Vagina (tissue), 2 donors: ENCODE data around the gene PGM2. TPM values are rescaled to one million over a fixed set of nuclear protein-coding genes. Genes with fewer than 3 reads are reported as not detected.

Experiments used
- DNase-seq, 2 donors: peaks; one replicate each; pipeline ENCODE4 v3.0.0-alpha.2; 2017; ENCODE audit errors: extremely low spot score in 2 of 2
- H3K27ac ChIP-seq: fragments of 200-600 bp; sonication (generic); one replicate; pipeline ENCODE4 v1.5.1; 2019
- H3K27me3 ChIP-seq: fragments of 200-600 bp; sonication (generic); one replicate; pipeline ENCODE4 v1.5.1; 2019
- H3K36me3 ChIP-seq, 2 donors: fragments of 200-600 bp; sonication (generic); one replicate each; pipeline ENCODE4 v1.5.1; 2017 to 2019
- H3K4me1 ChIP-seq: fragments of 200-600 bp; sonication (generic); one replicate; pipeline ENCODE4 v1.5.1; 2019
- H3K4me3 ChIP-seq, 2 donors: fragments of 200-600 bp; sonication (generic); 1 replicate in 1 of 2; 2 replicates in 1 of 2; pipeline ENCODE4 v1.5.1; 2016 to 2019
- H3K9me3 ChIP-seq: fragments of 200-600 bp; sonication (generic); one replicate; pipeline ENCODE4 v1.5.1; 2019
- CTCF ChIP-seq, 3 experiments: fragments of 450-650 bp in 2 of 3; fragments of 200-600 bp in 1 of 3; sonication (generic) in 1 of 3; IDR thresholded peaks; one replicate each; pipeline ENCODE4 v1.5.1; 2017 to 2019; ENCODE audit warnings: antibody characterized with exemption in 3 of 3, mild to moderate bottlenecking in 2 of 3, moderate library complexity in 2 of 3
- POLR2A ChIP-seq, 2 donors: fragments of 450-650 bp; IDR thresholded peaks; one replicate each; pipeline ENCODE4 v1.6.1; 2017; ENCODE audit warnings: antibody characterized with exemption in 2 of 2, mild to moderate bottlenecking in 2 of 2, moderate library complexity in 2 of 2
- POLR2AphosphoS5 ChIP-seq, 2 donors: sonication (generic); formaldehyde crosslinking; IDR thresholded peaks; one replicate each; pipeline ENCODE4 v1.9.0; 2017; ENCODE audit warnings: antibody characterized with exemption in 2 of 2, mild to moderate bottlenecking in 2 of 2, low read depth in 1 of 2; ENCODE audit not compliant: insufficient read depth in 1 of 2
- intact Hi-C: fragments of 100-400 bp; cut with DNase I; formaldehyde crosslinking; loops from one replicate; pipeline ENCODE4 v1.15.1; 2023
- total RNA-seq: library from RNA; depleted of rRNA; stranded (reverse); fragments of >200 nt; gene quantifications from one replicate; pipeline ENCODE4 v1.2.3, GENCODE V29; 2016

Gene PGM2
- total RNA-seq, 1 donor from 2014 or later, result 30.2 TPM

DNA sequence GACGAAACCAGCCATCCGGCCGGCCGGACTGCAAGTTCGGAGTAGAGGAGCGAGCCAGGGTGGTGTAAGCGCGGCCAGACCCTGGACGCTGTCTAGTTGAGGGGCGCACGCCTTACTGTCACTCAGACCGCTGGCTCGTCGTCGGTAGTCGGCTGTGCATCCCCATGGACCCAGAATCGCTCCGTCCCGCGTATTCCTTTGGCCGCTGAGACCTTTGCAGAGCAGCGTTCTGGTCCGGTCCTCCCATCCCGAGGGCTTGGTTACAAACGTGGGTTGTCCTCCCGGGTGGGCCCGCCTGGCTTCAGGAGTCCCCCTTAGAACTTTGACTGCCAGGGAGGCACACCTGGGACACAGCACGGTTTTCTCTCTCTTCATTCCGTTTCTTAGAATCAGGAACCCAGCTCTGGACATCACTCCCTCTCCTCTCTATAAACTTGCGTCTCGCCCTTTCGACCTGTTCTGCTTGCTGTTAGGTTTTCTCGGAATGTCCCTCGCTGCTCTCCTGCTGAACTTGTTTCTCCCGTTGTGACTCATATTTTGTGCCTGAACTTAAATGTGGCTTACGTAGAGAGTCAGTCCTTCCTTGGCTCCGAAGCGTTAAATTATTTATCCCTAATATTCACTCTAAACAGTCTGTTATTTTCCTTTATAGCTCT is 672 bp downstream of the PGM2 start:
- Histone ChIP-seq H3K36me3 (peaks cover 0 to 19% of the 10 kb centered on the region in 2 donors), H3K27me3 (no peaks in the 10 kb centered on the region), H3K4me1 (peaks cover 31% of the 10 kb centered on the region), H3K4me3 (peak overlapping the region; percentile 86 to 88), H3K27ac (peak overlapping the region; percentile 90), H3K9me3 (no peaks in the 10 kb centered on the region)
- peak in 1 of 2 donors; percentile 29 for TF ChIP-seq POLR2AphosphoS5 (IDR thresholded peaks at IDR 0.05; ENCODE audit: insufficient read depth in 1 of 2, low read depth in 1 of 2)
- no peak for TF ChIP-seq POLR2A (IDR thresholded peaks at IDR 0.05)
- no peak for DNase-seq
- intact Hi-C loops, result loop anchor here (10.0 kb wide), 1 partner anchor 48 kb away; no protein-coding TSS in a partner anchor

- TF ChIP-seq POLR2A (IDR thresholded peaks at IDR 0.05) (no peak), POLR2AphosphoS5 (IDR thresholded peaks at IDR 0.05; ENCODE audit: insufficient read depth in 1 of 2, low read depth in 1 of 2) (no peak), CTCF (IDR thresholded peaks at IDR 0.05) (no peak)
- peak overlapping the region; percentile 86 to 88 for H3K4me3 ChIP-seq
- H3K4me1 ChIP-seq, result peaks cover 31% of the 10 kb centered on the region
- no peaks in the 10 kb centered on the region for H3K27me3 ChIP-seq
- no peak for DNase-seq
- intact Hi-C loops, result loop anchor here (10.0 kb wide), 1 partner anchor 47 kb away; no protein-coding TSS in a partner anchor
- H3K36me3 ChIP-seq, result peaks cover 0 to 24% of the 10 kb centered on the region in 2 donors
- H3K27ac ChIP-seq, result peak overlapping the region; percentile 90
- H3K9me3 ChIP-seq, result no peaks in the 10 kb centered on the region
These were observed 1.4 kb downstream of the PGM2 start for GRCh38 chr4:37827802-37828321.

GRCh38 chr4:37828843-37829242 is 2.4 kb downstream of the PGM2 start:
- Histone ChIP-seq H3K27ac (no peak overlapping the region), H3K4me3 (no peak overlapping the region)

GRCh38 chr4:37830640-37831039 is 4.2 kb downstream of the PGM2 start:
- H3K27me3 ChIP-seq, result no peaks in the 10 kb centered on the region
- no peak for DNase-seq
- TF ChIP-seq POLR2AphosphoS5 (IDR thresholded peaks at IDR 0.05; ENCODE audit: insufficient read depth in 1 of 2, low read depth in 1 of 2), result peak in 1 of 2 donors; percentile 52
- no peak for TF ChIP-seq POLR2A (IDR thresholded peaks at IDR 0.05)
- TF ChIP-seq CTCF (IDR thresholded peaks at IDR 0.05), result no peak
- no peaks in the 10 kb centered on the region for H3K9me3 ChIP-seq
- H3K4me3 ChIP-seq, result no peak overlapping the region
- H3K27ac ChIP-seq, result no peak overlapping the region
- intact Hi-C loops, result no loop called here
- H3K4me1 ChIP-seq, result peaks cover 24% of the 10 kb centered on the region
- peaks cover 0 to 38% of the 10 kb centered on the region in 2 donors for H3K36me3 ChIP-seq

More at GRCh38 chr4:37828843-37829242, 2.4 kb downstream of the PGM2 start:
- intact Hi-C loops, result loop anchor here (10.0 kb wide), 1 partner anchor 46 kb away; no protein-coding TSS in a partner anchor
- Histone ChIP-seq H3K4me1 (peaks cover 31% of the 10 kb centered on the region), H3K36me3 (peaks cover 0 to 31% of the 10 kb centered on the region in 2 donors), H3K27me3 (no peaks in the 10 kb centered on the region), H3K9me3 (no peaks in the 10 kb centered on the region)
- no peak for DNase-seq
- no peak for TF ChIP-seq CTCF (IDR thresholded peaks at IDR 0.05)
- no peak for TF ChIP-seq POLR2A (IDR thresholded peaks at IDR 0.05)
- TF ChIP-seq POLR2AphosphoS5 (IDR thresholded peaks at IDR 0.05; ENCODE audit: insufficient read depth in 1 of 2, low read depth in 1 of 2), result no peak

DNA sequence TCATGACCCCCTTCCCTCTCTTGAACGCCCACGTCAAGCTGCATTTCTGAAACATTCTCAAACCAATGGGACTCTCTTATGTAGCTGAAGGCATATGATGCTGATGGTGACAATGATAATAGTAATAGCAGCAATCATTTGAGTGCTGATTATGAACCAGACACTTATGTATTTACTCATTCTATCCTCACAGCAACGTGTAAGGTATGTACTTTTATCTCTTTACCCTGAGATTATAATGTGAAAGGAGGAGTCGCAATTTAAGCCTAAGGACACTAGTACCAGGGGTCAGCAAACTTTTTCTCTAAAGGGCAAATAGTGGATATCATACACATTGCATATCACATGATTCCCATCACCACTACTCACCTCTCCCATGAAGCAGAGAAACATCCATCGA is 8.5 kb downstream of the PGM2 start:
- intact Hi-C loops, result no loop called here
- Histone ChIP-seq H3K9me3 (no peaks in the 10 kb centered on the region), H3K4me1 (peaks cover 8% of the 10 kb centered on the region), H3K4me3 (no peak overlapping the region), H3K27ac (no peak overlapping the region), H3K36me3 (peaks cover 0 to 54% of the 10 kb centered on the region in 2 donors), H3K27me3 (no peaks in the 10 kb centered on the region)
- no peak for DNase-seq
- TF ChIP-seq POLR2A (IDR thresholded peaks at IDR 0.05) (no peak), CTCF (IDR thresholded peaks at IDR 0.05) (no peak)
